GM12892 (cell line): ENCODE results near the gene GOLGA6D.

ENCODE experiments used
- POLR2A ChIP-seq: IDR thresholded peaks from 2 replicates; pipeline ENCODE4 v1.6.1; 2011; ENCODE audit warnings: low read depth, low read length, control low read depth
- POLR2AphosphoS5 ChIP-seq: IDR thresholded peaks from 2 replicates; pipeline ENCODE4 v1.6.1; 2011; ENCODE audit warnings: low read depth, low read length, control low read depth
- TAF1 ChIP-seq: IDR thresholded peaks from 2 replicates; pipeline ENCODE4 v1.6.1; 2011; ENCODE audit warnings: low read depth, mild to moderate bottlenecking, control low read depth, low read length, borderline replicate concordance

- TF ChIP-seq POLR2A (no peak), POLR2AphosphoS5 (no peak), TAF1 (no peak)
Observed at GRCh38 chr15:75314552-75315290, 32.1 kb downstream of the GOLGA6D start.
